ENCODE measurements around the gene MELTF.

MELTF gene

GRCh38 chr3:196967412-196968232 is 62.0 kb downstream of the MELTF start:
- ATAC-seq, result no peak

GRCh38 chr3:196966526-196967401 is 62.9 kb downstream of the MELTF start:
- ATAC-seq, result no peak

DNA sequence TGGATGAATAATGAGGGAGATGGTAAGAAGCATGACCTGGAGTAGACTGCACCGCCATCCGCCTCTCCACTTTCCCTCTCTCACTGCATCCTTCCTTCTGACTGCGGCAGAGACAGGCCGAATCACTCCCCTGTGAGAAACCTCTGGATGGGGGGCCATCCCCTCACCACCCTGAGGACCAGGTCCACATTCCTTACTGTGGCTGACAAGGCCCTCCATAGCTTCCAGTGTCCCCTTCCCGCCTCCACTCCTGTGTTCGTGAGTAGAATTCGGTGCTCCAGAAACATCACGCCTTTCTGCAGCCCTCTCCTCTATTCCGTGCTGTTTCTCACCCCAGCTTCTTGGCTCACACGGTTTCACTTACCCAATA is 63.8 kb downstream of the MELTF start:
- ATAC-seq, result no peak

DNA sequence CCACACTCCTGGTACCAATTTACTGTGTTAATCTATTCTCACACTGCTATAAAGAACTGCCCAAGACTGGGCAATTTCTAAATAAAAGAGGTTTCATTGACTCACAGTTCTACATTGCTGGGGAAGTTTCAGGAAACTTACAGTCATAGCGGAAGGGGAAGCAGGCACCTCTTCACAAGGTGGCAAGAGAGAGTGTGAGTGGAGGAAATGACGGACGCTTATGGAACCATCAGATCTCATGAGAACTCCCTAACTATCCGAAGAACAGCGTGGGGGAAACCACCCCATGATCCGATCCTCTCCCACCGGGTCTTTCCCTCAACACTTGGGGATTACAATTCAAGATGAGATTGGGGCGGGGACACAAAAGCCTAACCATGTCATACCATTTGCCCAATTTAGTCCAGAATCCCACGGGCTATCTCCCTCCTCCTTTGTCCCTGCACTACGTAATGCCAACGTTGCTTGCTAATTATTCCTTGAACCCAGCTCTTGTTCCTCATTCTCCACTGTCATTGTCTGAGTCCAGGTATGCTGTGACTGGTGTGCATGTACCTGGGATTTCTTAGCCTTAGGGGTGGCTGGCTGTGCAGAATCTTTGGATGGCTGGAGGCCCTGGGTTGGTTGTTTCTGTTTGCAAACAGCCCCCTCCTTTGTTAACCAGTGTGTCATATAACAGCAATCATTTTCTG is 64.4 kb downstream of the MELTF start:
- ATAC-seq, result no peak

DNA sequence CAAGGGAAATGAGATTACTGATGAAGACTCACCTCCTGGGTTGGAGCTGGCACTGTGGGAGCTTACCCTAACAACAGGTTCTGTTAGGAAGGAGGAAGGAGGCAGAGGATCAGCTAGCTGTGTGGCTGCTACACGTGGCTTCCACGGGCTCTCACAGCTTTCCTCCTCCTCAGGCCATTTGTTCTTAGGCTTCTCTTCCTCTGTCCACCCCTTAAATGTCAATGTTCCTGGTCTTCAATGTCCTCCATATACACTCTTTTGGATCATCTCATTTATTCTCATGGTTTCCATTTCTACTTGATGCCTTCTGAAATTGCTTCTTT is 66.0 kb downstream of the MELTF start:
- no peak for ATAC-seq

- no peak for ATAC-seq
These were observed 66.5 kb downstream of the MELTF start for GRCh38 chr3:196962930-196963630.

- no peak for ATAC-seq
These were observed 67.3 kb downstream of the MELTF start for GRCh38 chr3:196962108-196962929.

GRCh38 chr3:196954832-196955231 is 74.8 kb downstream of the MELTF start:
- ATAC-seq, result no peak

Data from activated CD4-positive, CD25-positive, alpha-beta regulatory T cell treated with anti-CD3 and anti-CD28 coated beads, Interleukin-2, amount 50 U/mL, for 24 hours (primary cell).